PC-9 (cell line): ENCODE data around the gene STXBP5L.

Source experiments
- EZH2 ChIP-seq: fragments of 200-600 bp; sonication (generic); IDR thresholded peaks from 2 replicates; pipeline ENCODE4 v1.8.0; 2017; ENCODE audit warnings: antibody characterized with exemption, low read depth
- TF ChIP-seq, protein P1 (sequence below): fragments of 200-600 bp; sonication (generic); conservative IDR thresholded peaks from 2 replicates; pipeline ENCODE4 v1.6.1; 2017; ENCODE audit warnings: mixed run types, antibody characterized with exemption, mild to moderate bottlenecking, moderate library complexity

DNA sequence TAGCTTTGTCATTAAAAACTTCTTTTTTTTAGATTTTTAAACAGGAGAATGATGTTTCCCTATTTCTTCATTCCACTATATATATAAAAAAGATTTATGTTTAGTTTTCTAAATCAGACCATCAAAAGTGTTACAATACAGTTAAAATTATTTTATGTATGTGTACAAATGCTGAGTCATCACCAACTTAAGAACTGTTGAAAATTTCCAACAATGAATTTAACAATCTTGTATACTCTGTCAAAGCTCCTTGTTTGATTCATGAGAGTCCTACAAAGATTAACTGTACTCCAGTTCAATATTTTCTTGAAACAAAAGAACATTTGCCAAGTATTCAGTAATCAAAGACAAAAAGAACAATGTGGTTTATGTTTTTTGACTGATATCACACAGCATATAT, 555.7 kb downstream of the STXBP5L start:
- TF ChIP-seq, protein P1, sequence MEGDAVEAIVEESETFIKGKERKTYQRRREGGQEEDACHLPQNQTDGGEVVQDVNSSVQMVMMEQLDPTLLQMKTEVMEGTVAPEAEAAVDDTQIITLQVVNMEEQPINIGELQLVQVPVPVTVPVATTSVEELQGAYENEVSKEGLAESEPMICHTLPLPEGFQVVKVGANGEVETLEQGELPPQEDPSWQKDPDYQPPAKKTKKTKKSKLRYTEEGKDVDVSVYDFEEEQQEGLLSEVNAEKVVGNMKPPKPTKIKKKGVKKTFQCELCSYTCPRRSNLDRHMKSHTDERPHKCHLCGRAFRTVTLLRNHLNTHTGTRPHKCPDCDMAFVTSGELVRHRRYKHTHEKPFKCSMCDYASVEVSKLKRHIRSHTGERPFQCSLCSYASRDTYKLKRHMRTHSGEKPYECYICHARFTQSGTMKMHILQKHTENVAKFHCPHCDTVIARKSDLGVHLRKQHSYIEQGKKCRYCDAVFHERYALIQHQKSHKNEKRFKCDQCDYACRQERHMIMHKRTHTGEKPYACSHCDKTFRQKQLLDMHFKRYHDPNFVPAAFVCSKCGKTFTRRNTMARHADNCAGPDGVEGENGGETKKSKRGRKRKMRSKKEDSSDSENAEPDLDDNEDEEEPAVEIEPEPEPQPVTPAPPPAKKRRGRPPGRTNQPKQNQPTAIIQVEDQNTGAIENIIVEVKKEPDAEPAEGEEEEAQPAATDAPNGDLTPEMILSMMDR: no peak
- no peak for TF ChIP-seq EZH2
